Stimulated activated CD4-positive, alpha-beta T cell treated with anti-CD3 and anti-CD28 coated beads, Interleukin-15, amount 100 ng/mL, for 1 hour (primary cell): ENCODE data around the gene STT3B.
"Not testable (repeated sequence)": the region's sequence is repeated elsewhere in the genome, so short reads cannot be mapped to it uniquely, and the experiment has no call there.

Experiments used
- DNase-seq, 2 donors: peaks; one replicate each; pipeline ENCODE4 v3.0.0-alpha.2; 2020; ENCODE audit warnings: low read depth in 1 of 2, low spot score in 1 of 2

The STT3B gene

DNA sequence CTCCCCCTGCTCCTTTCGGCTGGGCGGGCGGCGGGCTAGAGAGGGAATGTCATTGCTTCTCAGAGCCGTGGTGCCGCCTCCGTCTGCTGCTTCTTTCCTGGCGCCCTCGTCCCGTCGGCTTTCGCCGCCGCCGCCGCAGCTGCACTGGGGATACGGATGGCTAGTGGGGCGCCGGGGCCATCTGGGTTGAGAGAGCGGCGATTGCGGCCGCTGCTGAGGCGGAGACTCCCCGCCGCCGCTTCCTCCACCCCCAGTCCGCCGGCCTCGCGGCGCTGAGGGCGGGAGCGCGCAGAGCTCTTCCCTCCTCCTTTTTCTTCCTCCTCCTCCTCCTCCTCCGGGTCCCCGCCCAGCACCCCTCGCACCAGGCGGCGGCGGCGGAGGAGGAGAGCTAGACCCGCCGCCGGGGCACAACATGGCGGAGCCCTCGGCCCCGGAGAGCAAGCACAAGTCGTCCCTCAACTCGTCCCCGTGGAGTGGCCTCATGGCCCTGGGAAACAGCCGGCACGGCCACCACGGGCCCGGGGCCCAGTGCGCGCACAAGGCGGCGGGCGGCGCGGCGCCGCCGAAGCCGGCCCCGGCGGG, at the start of gene STT3B:
TSS of gene STT3B (plus strand) at position 339 of the 582 bp plus-strand sequence. CDS start at position 413, 74 bp downstream.
- peak; percentile 64 to 74 for DNase-seq

DNA sequence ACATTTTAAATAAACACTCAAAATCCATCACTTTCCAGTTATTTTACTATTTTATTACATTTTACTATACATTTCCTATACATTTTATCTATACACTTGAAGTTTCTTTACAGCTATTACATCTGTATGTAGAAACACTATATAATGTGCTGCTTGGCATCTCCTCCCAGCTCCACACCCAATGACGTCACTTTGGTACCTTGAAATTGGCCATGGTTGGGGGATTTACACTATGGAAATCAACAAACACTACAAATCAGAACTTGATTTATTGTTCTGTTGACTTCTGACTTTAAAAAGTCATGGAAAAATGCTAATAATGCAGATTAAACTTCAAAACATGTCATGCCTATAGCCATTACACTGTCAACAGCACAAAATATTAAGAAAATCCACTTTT, 48.9 kb upstream of the STT3B start:
- no peak for DNase-seq

DNA sequence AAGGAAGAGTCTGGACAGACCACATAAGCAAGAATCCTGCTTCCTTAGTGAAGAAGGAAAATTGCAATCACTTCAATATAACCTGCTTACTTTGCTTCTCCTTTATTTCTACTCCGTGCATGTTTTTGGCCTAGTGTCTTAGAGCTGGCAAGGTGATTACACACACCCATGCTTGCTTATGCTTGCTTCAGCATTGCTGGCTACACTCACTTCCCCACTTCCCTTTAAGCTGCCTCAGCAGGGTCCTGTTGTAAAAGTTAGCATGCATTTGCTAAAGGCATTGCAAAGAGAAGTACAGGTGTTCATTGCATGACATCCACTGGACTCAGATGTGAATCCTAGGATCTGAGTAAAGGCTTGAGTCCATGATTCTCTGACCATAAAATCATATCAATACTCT, 47.5 kb upstream of the STT3B start:
- DNase-seq = no peak

DNA sequence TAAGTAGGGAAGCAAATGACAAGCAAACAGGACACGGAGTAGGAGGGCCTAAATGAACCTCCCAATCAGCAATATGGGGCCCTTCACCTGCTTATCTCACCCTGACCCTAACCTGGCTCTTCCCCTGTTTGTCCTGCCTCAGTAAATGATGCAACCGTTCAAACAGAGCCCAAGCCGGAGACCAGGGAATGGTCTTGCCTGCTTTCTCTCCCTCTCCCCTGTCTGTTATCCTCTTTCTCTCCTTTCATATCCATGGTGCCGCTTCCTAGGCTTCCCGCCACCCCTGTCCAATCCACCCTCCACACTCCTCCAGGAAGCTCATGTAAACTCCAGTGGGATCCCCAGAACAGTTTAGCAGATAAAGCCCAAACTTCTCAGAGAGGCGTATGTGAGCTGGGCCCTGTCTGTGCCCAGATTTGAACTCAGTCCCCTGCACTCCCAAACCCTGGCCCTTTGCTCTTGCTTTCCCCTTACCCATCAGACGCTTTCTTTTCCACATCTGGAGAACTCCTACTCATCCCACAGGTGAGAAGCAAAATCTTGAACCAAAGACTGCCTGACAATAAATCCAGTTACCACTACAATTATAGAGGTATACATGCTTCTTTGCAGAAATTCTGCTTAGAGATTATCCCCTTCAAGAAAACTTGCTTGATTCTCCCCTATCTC, 45.7 kb upstream of the STT3B start:
- DNase-seq = no peak

DNA sequence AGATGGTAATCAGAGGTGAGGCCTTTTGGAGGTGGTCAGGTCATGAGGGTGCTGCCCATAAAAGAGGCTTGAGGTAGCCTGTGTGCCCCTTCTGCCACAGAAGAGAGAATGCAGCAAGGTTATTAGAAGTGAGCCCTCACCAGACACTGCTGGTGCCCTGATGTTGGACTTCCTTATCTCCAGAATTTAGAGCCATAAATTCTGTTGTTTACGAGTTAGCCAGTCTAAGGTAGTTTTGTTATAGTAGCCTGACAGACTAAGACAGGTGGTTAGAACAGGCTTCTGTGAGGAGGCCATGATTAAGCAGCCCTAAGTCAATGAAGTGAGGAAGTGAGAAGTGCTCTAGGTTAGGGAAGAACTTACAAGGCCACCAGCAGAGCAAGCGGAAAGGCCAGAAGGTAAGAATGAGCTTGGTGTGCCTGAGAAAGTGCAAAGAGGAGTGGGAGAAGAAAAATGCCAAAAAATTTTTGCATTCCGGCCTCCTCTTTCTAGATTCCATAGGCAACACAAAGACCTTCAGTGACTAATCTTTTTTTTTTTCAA, 44.2 kb upstream of the STT3B start:
- no peak for DNase-seq

DNA sequence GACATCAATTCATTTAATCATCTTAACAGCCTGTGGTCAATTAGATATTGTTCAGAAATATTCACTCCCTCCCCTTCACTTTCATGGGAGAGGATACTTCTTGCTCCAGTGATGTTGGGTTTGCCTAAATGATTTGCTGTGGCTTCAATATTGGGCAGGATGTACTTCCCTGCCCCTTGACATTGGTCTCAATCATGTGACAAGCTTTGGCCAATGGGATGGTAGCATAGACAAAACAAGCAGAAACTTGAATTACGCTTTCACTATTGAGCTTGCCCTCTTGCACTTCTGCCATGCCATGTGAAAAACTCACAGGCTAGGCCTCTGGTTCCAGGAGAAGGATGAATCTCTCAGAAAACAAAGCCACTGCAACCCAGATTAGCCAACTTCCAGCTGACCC, 42.2 kb upstream of the STT3B start:
- DNase-seq = no peak

DNA sequence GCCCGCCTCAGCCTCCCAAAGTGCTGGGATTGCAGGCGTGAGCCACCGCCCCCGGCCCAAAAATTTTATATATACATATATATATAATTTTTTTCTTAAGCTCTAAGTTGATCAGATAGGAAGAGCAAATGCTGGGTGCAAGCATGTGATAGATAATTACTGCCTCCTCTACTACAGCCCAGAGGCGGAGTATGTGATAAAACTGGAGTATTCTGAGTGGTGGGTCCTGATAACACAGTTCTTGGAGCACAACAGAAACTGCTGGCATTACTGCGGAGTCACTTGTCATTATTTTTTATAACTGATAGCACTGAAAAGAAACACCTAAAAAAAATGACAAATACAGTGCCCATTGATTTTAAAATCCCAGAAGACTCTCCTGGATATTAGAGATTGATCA, 41.1 kb upstream of the STT3B start:
- DNase-seq = no peak

DNA sequence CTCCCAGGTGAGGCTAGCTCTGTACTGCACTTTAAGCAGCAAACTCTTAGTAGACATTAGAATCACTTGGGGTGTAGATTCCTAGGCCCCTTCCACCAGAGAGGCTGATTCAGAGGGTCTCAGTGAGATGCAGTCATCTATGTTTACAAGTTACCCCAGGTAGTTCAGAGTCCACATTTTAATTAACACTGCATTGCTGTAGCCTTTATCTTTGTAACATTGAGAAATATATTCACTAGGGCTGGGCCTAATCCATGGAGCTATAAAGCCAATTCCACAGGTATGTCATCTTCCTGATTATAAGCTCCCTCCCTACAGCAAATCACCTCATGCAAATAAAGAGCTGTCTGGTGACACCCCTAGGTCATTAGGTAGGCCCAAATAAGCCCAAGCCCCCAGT, 39.6 kb upstream of the STT3B start:
- DNase-seq = no peak

DNA sequence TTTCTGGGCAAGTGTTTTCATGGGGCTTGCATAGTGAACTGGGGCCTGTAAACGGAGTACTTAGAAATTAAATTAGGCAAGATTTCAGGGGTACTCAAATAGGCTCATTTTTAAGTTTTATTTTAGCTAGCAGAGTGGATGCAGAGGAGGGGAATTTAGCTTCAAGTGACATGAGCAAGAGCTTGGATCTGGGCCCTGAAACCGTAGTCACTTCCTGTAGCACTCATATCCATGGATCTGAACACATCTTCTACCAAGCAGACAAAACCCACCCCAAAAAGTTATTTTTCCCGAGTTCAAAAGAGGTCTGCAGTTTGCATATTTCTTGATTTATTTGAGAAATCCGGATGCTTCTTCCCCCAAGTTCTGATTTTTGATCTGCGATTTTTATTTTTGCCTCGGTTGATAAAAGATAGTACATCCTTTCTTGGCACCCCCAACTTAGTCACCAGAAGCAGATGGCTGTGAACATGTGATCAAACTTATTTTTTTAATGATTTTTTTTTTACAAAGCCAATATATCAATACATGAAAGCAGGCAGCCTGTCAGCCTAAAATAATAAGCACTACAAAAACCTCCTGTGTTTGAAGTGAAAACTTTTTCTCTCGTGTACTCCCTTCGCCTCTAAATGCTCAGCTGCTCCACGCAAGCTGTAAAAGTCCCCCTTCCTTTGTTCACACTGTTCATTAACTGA, 36.6 kb upstream of the STT3B start:
- DNase-seq = no peak

DNA sequence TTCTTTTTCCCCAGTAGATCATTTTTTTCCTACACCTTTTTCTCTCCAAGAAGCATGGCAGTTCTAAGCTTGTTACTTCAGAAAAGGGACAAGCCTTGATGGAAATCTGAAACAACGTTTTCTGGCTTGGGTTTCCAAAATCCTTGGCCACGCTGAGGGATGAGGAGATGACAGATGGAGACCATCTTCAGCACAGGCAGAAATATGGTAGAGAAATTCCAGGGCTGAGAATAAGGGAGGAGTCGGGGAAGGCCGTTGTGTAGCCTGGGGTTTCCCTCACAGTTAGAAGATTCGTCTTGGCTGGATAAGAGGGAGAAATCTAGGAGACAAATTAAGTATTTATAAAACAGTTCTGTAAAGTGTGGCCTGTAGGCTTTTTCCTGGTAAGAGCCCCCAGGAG, 33.9 kb upstream of the STT3B start:
- no peak for DNase-seq

DNA sequence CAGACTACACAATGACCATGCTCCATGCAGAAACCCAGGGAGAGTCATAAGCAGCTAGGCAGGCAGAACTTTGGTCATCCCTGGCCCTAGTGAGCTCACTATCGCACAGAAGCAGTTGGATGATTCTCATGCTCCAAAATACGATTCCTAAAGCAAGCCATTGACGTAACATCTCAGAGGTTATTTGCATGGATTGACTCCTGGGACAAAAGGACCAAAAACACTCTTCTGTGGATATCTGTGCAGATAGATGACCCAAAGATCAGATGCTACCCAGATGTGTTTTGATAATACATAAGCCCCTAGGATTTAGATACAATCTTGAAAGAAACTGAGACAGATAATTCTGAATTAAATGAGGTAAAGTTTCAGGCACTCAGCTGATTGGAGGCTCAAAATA, 33.4 kb upstream of the STT3B start:
- no peak for DNase-seq

DNA sequence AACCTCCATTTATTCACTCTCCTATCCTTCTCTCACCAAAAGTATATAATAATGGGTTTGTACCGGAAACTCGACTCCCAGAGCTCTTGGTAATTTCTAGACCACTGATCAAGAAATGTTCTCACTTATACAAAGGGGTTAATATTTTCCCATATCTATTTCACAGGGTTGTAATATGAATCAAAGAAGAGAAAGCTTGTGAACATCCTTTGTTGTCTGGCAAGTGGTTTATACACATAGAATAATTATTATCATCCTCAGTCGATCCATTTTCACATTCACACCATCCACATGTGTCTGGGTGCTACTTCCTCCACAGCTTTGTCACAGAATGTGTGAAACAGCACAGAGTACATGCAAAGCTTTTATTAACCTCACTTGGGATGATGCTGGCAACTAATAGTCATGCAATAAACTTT, 29.9 kb upstream of the STT3B start:
- DNase-seq = no peak

DNA sequence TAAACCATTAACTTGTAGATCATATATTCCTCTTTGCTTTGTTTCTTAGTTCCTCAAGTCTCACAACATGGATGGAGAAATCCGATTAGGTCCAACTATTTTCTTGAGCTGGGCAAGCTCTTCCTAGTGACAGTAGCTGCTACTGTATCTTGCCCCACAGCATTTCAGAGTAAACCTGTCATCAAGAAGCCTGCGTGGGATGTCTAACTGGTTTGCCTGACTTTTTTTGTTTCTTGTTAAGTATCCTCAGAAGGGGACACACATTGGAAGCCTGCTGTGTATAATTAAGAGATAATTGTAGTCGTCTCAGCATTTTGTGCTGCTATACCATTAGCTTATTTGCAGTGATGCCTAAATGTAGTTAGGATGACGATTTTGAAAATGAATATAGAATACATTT, 29.3 kb upstream of the STT3B start:
- DNase-seq = no peak

DNA sequence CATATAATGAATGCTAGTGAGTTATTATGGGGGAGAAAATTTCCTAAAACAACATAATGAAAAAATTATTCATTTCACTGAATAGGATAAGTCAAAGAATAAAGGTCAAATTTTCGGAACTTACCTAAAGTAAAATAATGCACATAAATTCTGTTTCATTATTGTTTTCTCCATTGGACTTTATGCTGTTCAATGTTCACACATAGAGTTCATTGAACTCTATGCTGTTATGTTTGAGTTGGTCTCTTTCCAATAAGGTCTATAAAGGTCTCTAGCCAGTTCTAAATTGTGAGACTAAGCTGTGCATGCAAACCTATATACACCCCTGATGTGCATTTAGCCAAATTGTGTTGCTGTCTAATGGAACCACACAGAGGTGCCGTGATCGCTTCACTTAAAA, 28.5 kb upstream of the STT3B start:
- no peak for DNase-seq

DNA sequence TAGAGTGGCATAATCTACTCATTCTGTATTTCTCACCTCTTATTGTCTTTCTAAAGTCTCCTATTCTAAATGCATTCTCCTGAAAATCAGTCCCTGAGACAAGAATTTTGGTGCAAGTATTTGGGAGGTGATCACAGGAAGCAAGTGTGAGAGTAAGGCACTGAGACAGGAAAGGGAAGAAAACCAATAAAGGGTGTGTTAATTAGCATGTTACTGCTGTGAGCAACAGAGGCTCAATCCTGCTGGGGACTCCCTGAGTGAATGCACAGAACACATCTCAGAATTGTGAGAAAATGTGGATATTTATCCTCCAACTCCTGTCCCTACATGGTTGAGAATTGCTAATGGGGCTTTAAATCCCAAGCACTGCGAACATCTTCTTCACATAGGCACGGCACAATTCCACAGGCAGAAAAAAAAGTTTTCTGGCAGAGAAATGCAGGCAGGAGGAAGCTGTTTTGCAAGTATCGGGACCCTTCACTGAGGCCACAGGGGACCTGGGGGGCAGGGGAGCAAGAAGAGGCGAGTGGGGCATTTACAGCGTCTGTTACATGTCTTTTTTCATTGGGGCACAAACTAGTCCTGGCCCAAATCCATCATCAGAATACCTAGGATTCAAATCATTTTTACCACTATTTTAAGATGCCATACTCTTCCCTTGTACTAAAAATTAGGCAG, 27.2 kb upstream of the STT3B start:
- no peak for DNase-seq

DNA sequence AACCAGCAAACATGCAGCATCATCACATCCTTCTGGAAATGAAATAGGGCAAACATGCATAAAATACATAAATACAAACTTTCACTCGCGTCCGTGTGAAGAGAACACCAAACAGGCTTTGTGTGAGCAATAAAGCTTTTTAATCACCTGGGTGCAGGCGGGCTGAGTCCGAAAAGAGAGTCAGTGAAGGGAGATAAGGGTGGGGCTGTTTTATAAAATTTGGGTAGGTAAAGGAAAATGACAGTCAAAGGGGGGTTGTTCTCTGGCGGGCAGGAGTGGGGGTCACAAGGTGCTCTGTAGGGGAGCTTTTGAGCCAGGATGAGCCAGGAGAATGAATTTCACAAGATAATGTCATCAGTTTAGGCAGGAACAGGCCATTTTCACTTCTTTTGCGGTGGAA, 26.2 kb upstream of the STT3B start:
- DNase-seq = not testable (repeated sequence)

DNA sequence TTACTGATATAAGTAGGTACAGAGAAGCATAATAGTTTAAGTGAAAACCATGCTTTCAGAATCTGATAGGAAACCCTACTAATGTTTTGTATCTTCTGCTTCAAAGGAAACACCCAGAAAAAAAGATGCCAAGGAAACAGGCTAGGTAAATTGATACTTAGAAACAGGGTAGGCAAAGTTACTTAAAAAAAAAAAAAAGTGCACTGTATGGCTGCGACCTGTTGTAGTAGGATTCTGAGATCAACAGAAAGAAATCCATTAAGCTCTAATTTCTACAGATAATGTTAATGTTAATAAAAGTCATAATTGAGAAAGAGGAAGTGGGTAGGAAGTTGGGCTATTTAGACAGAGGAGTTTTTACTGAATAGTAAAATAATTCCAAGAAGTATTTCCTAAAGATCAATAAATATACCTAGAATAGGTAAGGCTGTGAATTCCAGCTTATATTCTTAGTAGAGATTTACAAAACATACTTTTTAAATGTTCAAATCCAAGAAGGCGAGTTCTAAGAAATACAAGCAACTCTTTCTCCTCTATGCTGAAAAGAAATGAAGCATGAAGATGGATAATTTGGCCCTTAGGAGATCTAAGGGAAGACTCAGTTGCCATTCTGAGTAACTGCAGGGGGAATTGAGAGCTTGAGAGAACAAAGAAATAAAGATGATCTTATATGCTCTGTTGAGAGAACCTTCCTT, 24.1 kb upstream of the STT3B start:
- no peak for DNase-seq

DNA sequence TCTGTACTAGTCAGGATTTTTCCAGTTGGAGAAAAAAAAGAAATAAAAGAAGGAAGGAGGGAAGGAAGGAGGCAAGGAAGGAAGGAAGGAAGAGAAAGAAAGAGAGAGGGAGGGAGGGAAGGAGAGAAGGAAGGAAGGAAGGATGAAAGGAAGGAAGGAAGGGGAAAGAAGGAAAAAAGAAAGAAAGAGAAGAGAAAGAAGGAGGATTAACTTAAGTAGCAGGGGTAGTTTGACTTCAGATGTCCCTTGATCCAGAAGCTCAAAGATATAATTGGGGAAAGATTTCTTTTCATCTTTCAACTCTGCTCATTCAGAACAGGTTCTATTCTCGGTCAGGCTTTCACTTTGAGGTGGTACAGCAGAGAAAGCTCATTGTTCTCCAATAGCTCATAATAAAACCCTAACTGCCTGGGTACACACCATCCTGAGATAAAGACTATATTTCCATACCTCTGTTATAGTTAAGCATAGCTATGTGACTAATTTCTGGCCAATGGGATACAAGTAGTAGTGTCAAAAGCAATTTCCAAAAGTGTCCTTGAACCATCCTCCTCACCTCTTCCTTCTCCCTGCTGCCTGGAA, 23.5 kb upstream of the STT3B start:
- DNase-seq = no peak

DNA sequence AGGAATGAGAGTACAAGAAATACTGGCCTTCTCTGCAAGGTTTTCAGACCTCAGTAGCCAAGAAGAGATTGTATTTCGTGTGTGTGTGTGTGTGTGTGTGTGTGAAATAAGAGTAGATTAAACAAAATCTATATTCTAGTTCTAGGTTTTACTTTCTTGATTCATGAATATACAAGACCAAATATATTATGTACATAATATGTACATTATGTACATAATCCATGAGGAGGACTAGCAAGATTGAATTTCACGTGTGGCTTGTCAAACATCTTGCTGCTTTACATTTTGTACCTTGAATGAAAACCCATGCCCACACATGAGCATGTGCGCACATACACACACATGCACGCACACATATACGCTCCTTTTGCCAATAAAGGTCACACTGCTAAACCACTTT, 18.2 kb upstream of the STT3B start:
- no peak for DNase-seq

DNA sequence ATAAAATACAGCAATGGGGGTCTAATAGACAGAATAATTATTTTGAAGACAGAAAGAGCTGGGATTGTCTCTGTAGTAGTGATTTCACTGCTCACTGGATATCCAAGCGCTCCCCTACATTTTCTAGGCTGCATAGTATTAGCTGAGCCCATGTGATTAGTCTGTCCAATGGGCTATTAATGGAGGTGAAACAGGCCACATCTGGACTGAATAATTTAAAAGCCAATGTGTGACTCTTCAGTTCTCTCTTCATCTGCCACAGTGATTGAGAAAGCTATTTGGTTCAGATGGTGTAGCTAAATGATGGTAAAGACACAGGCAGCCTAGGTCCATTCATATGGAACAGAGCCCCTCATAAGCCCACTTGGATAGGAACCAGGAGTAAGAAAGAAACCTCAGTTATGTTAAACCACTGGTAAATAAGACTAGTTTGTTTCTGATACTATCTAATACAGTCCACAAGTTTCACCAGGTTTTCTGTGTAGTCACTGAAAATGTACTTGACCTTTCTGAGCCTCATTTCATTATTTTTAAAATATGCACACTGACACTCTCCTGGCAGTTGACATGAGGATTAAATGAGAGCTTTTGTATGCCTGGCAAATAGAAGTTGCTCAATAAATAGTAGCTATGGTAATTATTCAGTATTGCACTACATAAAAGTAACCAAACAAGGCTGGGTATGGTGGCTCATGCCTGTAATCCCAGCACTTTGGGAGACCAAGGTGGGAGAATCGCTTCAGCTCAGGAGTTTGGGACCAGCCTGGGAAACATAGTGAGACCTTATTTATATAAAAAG, 17.0 kb upstream of the STT3B start:
- no peak for DNase-seq
